OCI-LY1 (cell line): ENCODE data around the gene ZNF586.
"Not testable (repeated sequence)": the region's sequence is repeated elsewhere in the genome, so short reads cannot be mapped to it uniquely, and the experiment has no call there.

Source experiments
- CTCF ChIP-seq: fragments of 200-600 bp; sonication (generic), shearing (Covaris generic); IDR thresholded peaks from 2 replicates; pipeline ENCODE4 v1.5.1; 2017; ENCODE audit warnings: mild to moderate bottlenecking, antibody characterized with exemption, low read length, moderate library complexity, mixed read lengths
- EZH2 ChIP-seq: fragments of 200-600 bp; sonication (generic), shearing (Covaris generic); IDR thresholded peaks from 2 replicates; pipeline ENCODE4 v1.8.0; 2017; ENCODE audit warnings: borderline replicate concordance, mixed run types, mild to moderate bottlenecking, antibody characterized with exemption, low read length, moderate library complexity, mixed read lengths

GRCh38 chr19:57738770-57739169 is 30.7 kb upstream of the ZNF586 start:
- not testable (repeated sequence) for TF ChIP-seq CTCF, EZH2
